Testis (tissue), 3 donors: Measurements from ENCODE around the gene TACC2. TPM values are rescaled to one million over a fixed set of nuclear protein-coding genes. Genes with fewer than 3 reads are reported as not detected.

ENCODE experiments used
- DNase-seq: peaks from one replicate; pipeline ENCODE4 v3.0.0-alpha.2; 2019
- H3K27ac ChIP-seq, 2 donors: fragments of 200-600 bp; sonication (generic); one replicate each; pipeline ENCODE4 v1.5.1; 2019
- H3K27me3 ChIP-seq: fragments of 200-600 bp; sonication (generic); one replicate; pipeline ENCODE4 v1.5.1; 2019
- H3K36me3 ChIP-seq: fragments of 200-600 bp; sonication (generic); one replicate; pipeline ENCODE4 v1.5.1; 2017; ENCODE audit warnings: low read depth; ENCODE audit errors: missing control alignments
- H3K4me1 ChIP-seq: fragments of 200-600 bp; sonication (generic); one replicate; pipeline ENCODE4 v1.5.1; 2019
- H3K4me3 ChIP-seq, 2 donors: fragments of 200-600 bp; sonication (generic); one replicate each; pipeline ENCODE4 v1.5.1; 2017 to 2019
- H3K9me3 ChIP-seq: fragments of 200-600 bp; sonication (generic); one replicate; pipeline ENCODE4 v1.5.1; 2017
- POLR2A ChIP-seq: fragments of 450-650 bp; IDR thresholded peaks from one replicate; pipeline ENCODE4 v1.6.1; 2017; ENCODE audit warnings: antibody characterized with exemption, mild to moderate bottlenecking, moderate library complexity
- WGBS, 2 donors: methylation state at CpG; one replicate each; pipeline ENCODE4 v1.1.5; 2018; 5-methylcytosine and 5-hydroxymethylcytosine counted together
- intact Hi-C: fragments of 100-400 bp; cut with DNase I; formaldehyde crosslinking; loops from one replicate; pipeline ENCODE4 v1.15.1; 2023; ENCODE audit warnings: low total_unique reads
- polyA plus RNA-seq: library from polyadenylated mRNA; stranded (reverse); fragments of 350-450 nt; fragmentation: Illumina TruSeq; extraction: RNeasy Lipid Tissue Mini Kit (QIAGEN cat#74804); gene quantifications from one replicate; pipeline ENCODE4 v1.2.3, GENCODE V29; 2014; ENCODE audit warnings: low read depth, low replicate concordance; ENCODE audit not compliant: insufficient read depth
- total RNA-seq, 2 donors: library from RNA; depleted of rRNA; stranded (reverse); fragments of >200 nt; gene quantifications; one replicate each; pipeline ENCODE4 v1.2.3, GENCODE V29; 2016
- TF ChIP-seq, protein P1 (sequence below), 3 experiments: fragments of 450-650 bp in 2 of 3; fragments of 200-600 bp in 1 of 3; sonication (generic) in 1 of 3; IDR thresholded peaks; one replicate each; pipeline ENCODE4 v1.5.1; 2016 to 2019; ENCODE audit warnings: antibody characterized with exemption in 3 of 3, mild to moderate bottlenecking in 2 of 3, moderate library complexity in 1 of 3

The TACC2 gene
- total and polyA plus RNA-seq, 3 donors from 2014 or later, result 18.0 to 24.2 (median 21.3) TPM

DNA sequence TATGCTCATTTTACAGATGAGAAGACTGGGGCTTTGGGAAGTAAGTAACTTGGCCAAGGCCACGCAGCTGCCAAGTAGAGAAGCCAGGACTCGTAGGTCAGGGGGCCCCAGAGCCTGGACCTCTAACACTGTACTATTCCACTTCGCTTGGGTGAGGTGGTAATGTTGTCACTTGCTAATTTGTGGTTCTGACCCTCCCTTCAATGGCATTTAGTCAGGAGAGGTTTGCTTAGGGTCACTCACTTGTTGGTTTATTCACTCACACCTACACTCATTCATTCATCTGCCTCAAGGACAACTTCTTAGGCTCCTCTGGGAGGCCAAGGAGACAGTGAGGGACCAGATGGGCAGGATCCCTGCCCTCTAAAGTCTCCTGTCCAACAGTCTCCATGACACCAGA, 303.4 kb downstream of the TACC2 start:
- intact Hi-C loops, result no loop called here
- no peaks in the 10 kb centered on the region for H3K27me3 ChIP-seq
- WGBS, 2 donors, result 87 to 94% methylated on average over 3 of the region's 3 CpGs
- H3K9me3 ChIP-seq, result no peaks in the 10 kb centered on the region
- H3K36me3 ChIP-seq, result no peaks in the 10 kb centered on the region
- H3K4me1 ChIP-seq, result no peaks in the 10 kb centered on the region
- no peak for TF ChIP-seq POLR2A
- TF ChIP-seq, protein P1, sequence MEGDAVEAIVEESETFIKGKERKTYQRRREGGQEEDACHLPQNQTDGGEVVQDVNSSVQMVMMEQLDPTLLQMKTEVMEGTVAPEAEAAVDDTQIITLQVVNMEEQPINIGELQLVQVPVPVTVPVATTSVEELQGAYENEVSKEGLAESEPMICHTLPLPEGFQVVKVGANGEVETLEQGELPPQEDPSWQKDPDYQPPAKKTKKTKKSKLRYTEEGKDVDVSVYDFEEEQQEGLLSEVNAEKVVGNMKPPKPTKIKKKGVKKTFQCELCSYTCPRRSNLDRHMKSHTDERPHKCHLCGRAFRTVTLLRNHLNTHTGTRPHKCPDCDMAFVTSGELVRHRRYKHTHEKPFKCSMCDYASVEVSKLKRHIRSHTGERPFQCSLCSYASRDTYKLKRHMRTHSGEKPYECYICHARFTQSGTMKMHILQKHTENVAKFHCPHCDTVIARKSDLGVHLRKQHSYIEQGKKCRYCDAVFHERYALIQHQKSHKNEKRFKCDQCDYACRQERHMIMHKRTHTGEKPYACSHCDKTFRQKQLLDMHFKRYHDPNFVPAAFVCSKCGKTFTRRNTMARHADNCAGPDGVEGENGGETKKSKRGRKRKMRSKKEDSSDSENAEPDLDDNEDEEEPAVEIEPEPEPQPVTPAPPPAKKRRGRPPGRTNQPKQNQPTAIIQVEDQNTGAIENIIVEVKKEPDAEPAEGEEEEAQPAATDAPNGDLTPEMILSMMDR (IDR thresholded peaks at IDR 0.05), result no peak
- no peak for DNase-seq
- H3K4me3 ChIP-seq, result no peak overlapping the region
- H3K27ac ChIP-seq, result no peak overlapping the region

DNA sequence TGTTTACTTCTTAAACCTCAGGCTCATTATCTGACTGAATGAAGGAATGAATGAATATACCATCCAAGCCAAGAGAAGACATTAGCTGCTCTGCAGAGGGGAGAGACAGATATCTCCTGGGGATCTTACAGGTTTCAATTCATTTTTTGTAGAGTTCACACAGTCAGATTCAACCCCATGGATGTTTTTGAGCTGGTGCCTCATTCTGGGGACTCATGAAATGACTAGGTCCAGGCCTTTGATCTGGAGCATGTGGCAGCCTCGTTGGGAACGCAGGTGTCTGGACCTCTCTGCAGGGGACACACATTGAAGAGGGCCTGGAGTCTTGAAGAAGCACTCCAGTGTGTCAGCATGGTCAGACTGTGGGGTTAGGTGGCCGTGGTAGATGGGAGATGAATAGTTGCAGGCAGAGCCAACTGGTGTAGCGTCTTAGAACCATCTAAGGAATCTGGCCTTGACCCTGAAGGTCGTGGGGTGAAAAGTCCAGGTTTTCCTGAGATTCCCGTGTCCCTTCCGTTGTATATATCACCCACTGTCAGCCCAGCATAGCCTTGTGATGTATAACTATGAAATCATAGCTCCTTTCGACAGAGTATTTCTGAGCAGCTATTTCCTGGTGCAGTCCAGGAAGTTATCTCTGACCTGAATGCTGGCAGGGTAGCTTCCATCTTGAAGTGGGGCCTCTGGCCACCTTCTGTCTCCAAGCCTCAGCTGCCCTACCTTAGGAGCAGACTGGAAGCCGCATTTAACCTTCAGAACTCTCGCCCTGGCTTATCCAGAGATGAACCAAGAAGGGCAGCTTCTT, 304.4 kb downstream of the TACC2 start:
- 79 to 87% methylated on average over 9 to 10 of the region's 10 CpGs for WGBS, 2 donors
- no peaks in the 10 kb centered on the region for H3K36me3 ChIP-seq
- intact Hi-C loops, result no loop called here
- no peaks in the 10 kb centered on the region for H3K27me3 ChIP-seq
- H3K27ac ChIP-seq, result no peak overlapping the region
- DNase-seq, result no peak
- TF ChIP-seq, protein P1 (IDR thresholded peaks at IDR 0.05), result no peak
- no peak for TF ChIP-seq POLR2A
- no peaks in the 10 kb centered on the region for H3K9me3 ChIP-seq
- no peaks in the 10 kb centered on the region for H3K4me1 ChIP-seq
- no peak overlapping the region for H3K4me3 ChIP-seq

DNA sequence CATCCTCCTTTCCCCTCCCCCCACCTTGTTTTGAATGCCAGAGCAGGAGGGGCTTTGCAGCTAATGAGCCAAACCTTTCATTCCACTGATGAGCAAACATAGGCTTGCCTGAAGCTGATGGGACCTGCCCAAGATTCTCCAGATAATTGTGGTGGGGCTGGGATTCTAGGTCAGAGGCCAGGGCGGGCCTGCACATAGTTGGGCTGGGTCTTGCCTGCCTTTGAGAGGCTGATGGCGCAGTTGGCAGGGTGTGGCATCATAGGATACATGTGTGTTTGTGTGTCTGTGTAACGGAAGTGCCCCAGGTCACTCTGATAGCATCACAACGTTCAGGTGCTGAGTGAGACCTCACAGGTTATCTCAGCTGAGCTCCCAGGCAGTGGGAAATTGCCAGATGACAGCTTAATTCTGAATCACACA, 305.0 kb downstream of the TACC2 start:
- no peak for DNase-seq
- no peak overlapping the region for H3K4me3 ChIP-seq
- intact Hi-C loops, result no loop called here
- no peak for TF ChIP-seq POLR2A
- TF ChIP-seq, protein P1 (IDR thresholded peaks at IDR 0.05), result no peak
- H3K9me3 ChIP-seq, result no peaks in the 10 kb centered on the region
- H3K27ac ChIP-seq, result no peak overlapping the region
- 84 to 88% methylated on average over 4 of the region's 4 CpGs for WGBS, 2 donors
- no peaks in the 10 kb centered on the region for H3K4me1 ChIP-seq
- H3K36me3 ChIP-seq, result no peaks in the 10 kb centered on the region
- no peaks in the 10 kb centered on the region for H3K27me3 ChIP-seq

DNA sequence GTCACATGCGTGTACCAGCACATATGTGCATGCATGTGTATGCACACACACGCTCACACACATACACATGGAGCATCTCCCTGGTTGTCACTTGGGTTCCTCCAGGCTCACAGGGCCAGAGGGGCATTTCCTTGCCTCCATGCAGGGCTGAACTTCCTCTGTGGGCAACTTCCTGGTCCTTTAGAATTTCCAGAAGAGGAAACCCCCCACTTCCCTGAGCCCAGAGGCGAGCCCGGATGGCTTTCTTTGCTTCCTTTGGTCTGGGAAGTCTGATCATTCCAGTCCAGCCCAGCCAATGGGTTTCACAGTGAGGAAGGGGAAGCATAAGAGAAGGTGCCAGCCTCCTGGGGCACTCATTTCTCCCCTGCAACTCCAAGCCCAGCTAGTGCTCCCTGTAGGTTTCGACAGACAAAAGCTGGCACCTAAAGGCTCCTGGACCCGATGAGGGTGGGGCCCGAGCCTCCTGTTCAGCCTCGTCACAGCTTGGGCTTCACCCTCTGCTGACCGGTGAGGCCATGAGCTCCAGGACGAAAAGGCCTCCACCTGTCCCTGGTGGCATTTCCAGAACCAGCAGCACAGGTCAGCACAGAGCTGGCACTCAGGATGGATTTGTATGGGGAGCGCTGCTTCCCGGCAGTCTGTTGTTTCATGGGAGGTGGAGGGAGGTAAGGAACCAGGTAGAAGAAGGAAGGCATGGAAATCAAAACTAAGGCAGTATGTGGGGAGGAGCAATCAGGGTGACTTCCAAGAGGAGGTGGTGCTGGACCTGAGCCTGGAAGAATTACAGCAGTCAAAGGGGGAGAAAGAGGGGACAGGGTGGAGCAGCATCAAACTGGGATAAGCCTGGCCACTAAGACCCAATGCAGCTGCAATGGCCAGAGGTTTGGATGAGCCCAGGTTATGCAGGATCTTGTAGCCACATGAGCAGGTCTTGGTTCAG, 305.8 kb downstream of the TACC2 start:
- H3K36me3 ChIP-seq, result no peaks in the 10 kb centered on the region
- H3K27ac ChIP-seq, result no peak overlapping the region
- intact Hi-C loops, result loop anchor here (5.0 kb wide), 2 partner anchors 143 to 273 kb away; no protein-coding TSS in a partner anchor
- H3K27me3 ChIP-seq, result no peaks in the 10 kb centered on the region
- no peaks in the 10 kb centered on the region for H3K9me3 ChIP-seq
- 90 to 93% methylated on average over 6 to 12 of the region's 12 CpGs for WGBS, 2 donors
- no peak for DNase-seq
- no peak overlapping the region for H3K4me3 ChIP-seq
- H3K4me1 ChIP-seq, result no peaks in the 10 kb centered on the region
- no peak for TF ChIP-seq POLR2A
- TF ChIP-seq, protein P1 (IDR thresholded peaks at IDR 0.05), result no peak
